Upper lobe of left lung (tissue), 6 donors: ENCODE data around the gene OGDH. TPM values are rescaled to one million over a fixed set of nuclear protein-coding genes. Genes with fewer than 3 reads are reported as not detected.

ENCODE experiments used
- ATAC-seq, 2 donors: fragments of 200-7000 bp; cut with Tn5 transposase; one replicate each; pipeline ENCODE4 v1.9.1; 2022; ENCODE audit warnings: mild to moderate bottlenecking in 2 of 2, moderate library complexity in 2 of 2; ENCODE audit not compliant: low FRiP score in 2 of 2
- DNase-seq, 2 donors: peaks; one replicate each; pipeline ENCODE4 v3.0.0-alpha.2; 2019 to 2020
- H3K27ac ChIP-seq, 4 donors: fragments of 200-600 bp; sonication (generic); one replicate each; pipeline ENCODE4 v1.5.1; 2016 to 2019
- H3K27me3 ChIP-seq, 4 donors: fragments of 200-600 bp; sonication (generic); one replicate each; pipeline ENCODE4 v1.5.1; 2017 to 2019
- H3K36me3 ChIP-seq, 4 donors: fragments of 200-600 bp; sonication (generic); one replicate each; pipeline ENCODE4 v1.5.1; 2016 to 2019
- H3K4me1 ChIP-seq, 4 donors: fragments of 200-600 bp; sonication (generic); one replicate each; pipeline ENCODE4 v1.5.1; 2018 to 2019
- H3K4me3 ChIP-seq, 4 donors: fragments of 200-600 bp; sonication (generic); one replicate each; pipeline ENCODE4 v1.5.1; 2017 to 2019; ENCODE audit warnings: mild to moderate bottlenecking in 2 of 4, moderate library complexity in 1 of 4
- H3K9me3 ChIP-seq, 4 donors: fragments of 200-600 bp; sonication (generic); one replicate each; pipeline ENCODE4 v1.5.1; 2018 to 2019
- CTCF ChIP-seq, 6 experiments: fragments of 450-650 bp in 4 of 6; fragments of 200-600 bp in 2 of 6; sonication (generic) in 2 of 6; IDR thresholded peaks; one replicate each; pipeline ENCODE4 v1.5.1; 2016 to 2019; ENCODE audit warnings: antibody characterized with exemption in 6 of 6
- EP300 ChIP-seq, 4 donors: sonication (generic); formaldehyde crosslinking; IDR thresholded peaks; one replicate each; pipeline ENCODE4 v1.5.1; 2017; ENCODE audit warnings: antibody characterized with exemption in 4 of 4, control low read depth in 2 of 4
- POLR2A ChIP-seq, 4 donors: fragments of 450-650 bp; IDR thresholded peaks; one replicate each; pipeline ENCODE4 v1.5.1; 2016 to 2017; ENCODE audit warnings: antibody characterized with exemption in 4 of 4, mild to moderate bottlenecking in 2 of 4
- POLR2AphosphoS5 ChIP-seq, 2 donors: sonication (generic); formaldehyde crosslinking; IDR thresholded peaks; one replicate each; pipeline ENCODE4 v1.5.1; 2017; ENCODE audit warnings: antibody characterized with exemption in 2 of 2
- WGBS, 2 donors: methylation state at CpG; one replicate each; pipeline ENCODE4 v1.1.5; 2017 to 2018; 5-methylcytosine and 5-hydroxymethylcytosine counted together
- total RNA-seq, 6 donors: library from RNA; depleted of rRNA in 4 of 6; stranded (reverse); fragments of >200 nt in 4 of 6; gene quantifications; one replicate each; pipeline versions ENCODE4 v1.1.0 to v1.2.1, GENCODE V29; 2016 to 2021
- donor health status: DM: no; HTN: no; CAD: no; lungs with moderate emphysema.
- donor health status: DM: no; HTN: yes; CAD: no; lungs with severe emphysema.

The OGDH gene
- total RNA-seq, 6 donors from 2014 or later, result 76.1 to 160 (median 134) TPM

GRCh38 chr7:44604941-44605340 lies 1.5 kb upstream of the OGDH start:
- 57 to 74% methylated on average over 2 of the region's 2 CpGs for WGBS, 2 donors
- Histone ChIP-seq H3K27me3 (no peaks in the 10 kb centered on the region), H3K27ac (peak overlapping the region in 1 of 4 donors; percentile 97), H3K4me3 (no peak overlapping the region), H3K4me1 (peaks cover 15 to 30% (median 20%) of the 10 kb centered on the region in 4 donors), H3K9me3 (no peaks in the 10 kb centered on the region), H3K36me3 (no peaks in the 10 kb centered on the region)
- ATAC-seq (no peak), DNase-seq (no peak)
- TF ChIP-seq EP300 (IDR thresholded peaks at IDR 0.05), result no peak
- no peak for TF ChIP-seq POLR2A (IDR thresholded peaks at IDR 0.05)

- Histone ChIP-seq H3K27me3 (no peaks in the 10 kb centered on the region), H3K4me1 (peaks cover 15 to 30% (median 20%) of the 10 kb centered on the region in 4 donors), H3K27ac (peak overlapping the region; percentile 93 to 98 (median 96)), H3K4me3 (peak overlapping the region; percentile 60 to 82 (median 70)), H3K36me3 (no peaks in the 10 kb centered on the region), H3K9me3 (no peaks in the 10 kb centered on the region)
- TF ChIP-seq CTCF (IDR thresholded peaks at IDR 0.05) (no peak), POLR2AphosphoS5 (IDR thresholded peaks at IDR 0.05) (no peak), EP300 (IDR thresholded peaks at IDR 0.05) (no peak), POLR2A (IDR thresholded peaks at IDR 0.05) (no peak)
- ATAC-seq (no peak), DNase-seq (no peak)
- WGBS, 2 donors, result 48 to 60% methylated on average over 28 to 35 of the region's 35 CpGs
These were observed 978 bp downstream of the OGDH start for GRCh38 chr7:44607141-44608068.

- no peak overlapping the region for H3K27ac ChIP-seq
- peaks cover 15 to 33% (median 20%) of the 10 kb centered on the region in 4 donors for H3K4me1 ChIP-seq
- no peaks in the 10 kb centered on the region for H3K27me3 ChIP-seq
- WGBS, 2 donors, result 74 to 78% methylated on average over 14 of the region's 14 CpGs
- H3K36me3 ChIP-seq, result no peaks in the 10 kb centered on the region
- ATAC-seq, result no peak
- no peak for TF ChIP-seq POLR2AphosphoS5 (IDR thresholded peaks at IDR 0.05)
- TF ChIP-seq EP300 (IDR thresholded peaks at IDR 0.05), result no peak
- TF ChIP-seq CTCF (IDR thresholded peaks at IDR 0.05), result no peak
- no peak for TF ChIP-seq POLR2A (IDR thresholded peaks at IDR 0.05)
- no peak for DNase-seq
- no peak overlapping the region for H3K4me3 ChIP-seq
- H3K9me3 ChIP-seq, result no peaks in the 10 kb centered on the region
These were observed 2.7 kb downstream of the OGDH start for GRCh38 chr7:44608916-44609648.

- no peak for TF ChIP-seq POLR2A (IDR thresholded peaks at IDR 0.05)
- TF ChIP-seq POLR2AphosphoS5 (IDR thresholded peaks at IDR 0.05), result no peak
- no peak for TF ChIP-seq CTCF (IDR thresholded peaks at IDR 0.05)
- TF ChIP-seq EP300 (IDR thresholded peaks at IDR 0.05), result no peak
- H3K4me3 ChIP-seq, result no peak overlapping the region
- H3K4me1 ChIP-seq, result peaks cover 21 to 40% (median 25%) of the 10 kb centered on the region in 4 donors
- 90 to 92% methylated on average over 3 of the region's 3 CpGs for WGBS, 2 donors
- no peak overlapping the region for H3K27ac ChIP-seq
- H3K27me3 ChIP-seq, result no peaks in the 10 kb centered on the region
- no peaks in the 10 kb centered on the region for H3K9me3 ChIP-seq
- H3K36me3 ChIP-seq, result no peaks in the 10 kb centered on the region
- ATAC-seq, result no peak
- no peak for DNase-seq
These were observed 3.4 kb downstream of the OGDH start for GRCh38 chr7:44609829-44610228.

- WGBS, 2 donors, result 33 to 43% methylated on average over 1 to 2 of the region's 2 CpGs
- H3K27ac ChIP-seq, result peak overlapping the region; percentile 39 to 73 (median 61)
- no peak overlapping the region for H3K4me3 ChIP-seq
- DNase-seq (peak in 1 of 2 donors; percentile 76), ATAC-seq (peak; percentile 81 to 94)
- H3K9me3 ChIP-seq, result no peaks in the 10 kb centered on the region
- H3K4me1 ChIP-seq, result peaks cover 30 to 42% (median 36%) of the 10 kb centered on the region in 4 donors
- H3K36me3 ChIP-seq, result no peaks in the 10 kb centered on the region
- no peaks in the 10 kb centered on the region for H3K27me3 ChIP-seq
- TF ChIP-seq POLR2AphosphoS5 (IDR thresholded peaks at IDR 0.05) (peak in 1 of 2 donors; percentile 37), EP300 (IDR thresholded peaks at IDR 0.05) (no peak), POLR2A (IDR thresholded peaks at IDR 0.05) (no peak)
These were observed 8.8 kb downstream of the OGDH start for GRCh38 chr7:44615149-44615611.
